K562 (cell line): ENCODE data around the gene CCDC85A. TPM values are rescaled to one million over a fixed set of nuclear protein-coding genes. Genes with fewer than 3 reads are reported as not detected.

Experiments
- ATAC-seq: fragments of 200-7000 bp; cut with Tn5 transposase; 3 replicates; pipeline ENCODE4 v1.9.1; 2020; ENCODE audit warnings: moderate library complexity
- BruUV-seq: library from RNA; stranded (reverse); fragments of 400-500 nt; replicated peaks from 2 replicates; lab custom pipeline; 2021; lab: Mats Ljungman, UMichigan
- CTCF ChIA-PET: fragments of 300-600 bp; formaldehyde crosslinking; extraction: SDS; loops from one replicate; lab custom pipeline; 2021; ENCODE audit warnings: low intra/inter-chr PET ratio; lab: Yijun Ruan, JAX
- POLR2A ChIA-PET: fragments of 300-600, 350-650 bp; sonication (Branson Sonifier 250); formaldehyde crosslinking; extraction: SDS; loops from one replicate; lab custom pipeline; 2021; ENCODE audit warnings: antibody characterized with exemption, inconsistent platforms; lab: Yijun Ruan, JAX
- DNase-seq, 4 experiments: peaks; one replicate each; pipeline versions ENCODE4 v3.0.0 to v3.0.0-alpha.2; 2011 to 2018; ENCODE audit warnings: low spot score in 3 of 4, mixed read lengths in 3 of 4; ENCODE audit errors: extremely low read depth in 1 of 4
- FAIRE-seq: peaks from 2 replicates; lab custom pipeline; 2011; peaks lifted over from hg19 to GRCh38; lab: Jason Lieb, UNC
- H2AFZ ChIP-seq: 2 replicates; pipeline ENCODE4 v1.6.0; 2011; ENCODE audit warnings: low read depth, low read length, control low read depth, inconsistent platforms
- H3K27ac ChIP-seq: fragments of 200-600 bp; 3 replicates; pipeline ENCODE4 v1.8.0; 2011; ENCODE audit warnings: low read depth, mild to moderate bottlenecking, control low read depth, inconsistent platforms, low read length, moderate library complexity, mixed read lengths; ENCODE audit errors: extremely low read depth
- H3K27me3 ChIP-seq, 2 experiments: fragments of 300-600 bp in 1 of 2; 2 replicates in 1 of 2; 3 replicates in 1 of 2; pipeline versions ENCODE4 v1.6.0 to v1.8.0; 2011; ENCODE audit warnings: inconsistent platforms in 2 of 2, low read length in 2 of 2, mild to moderate bottlenecking in 1 of 2, mixed read lengths in 1 of 2, moderate library complexity in 1 of 2; ENCODE audit not compliant: control insufficient read depth in 2 of 2, insufficient read depth in 2 of 2
- H3K36me3 ChIP-seq: fragments of 300-600 bp; 3 replicates; pipeline ENCODE4 v1.8.0; 2011; ENCODE audit warnings: mild to moderate bottlenecking, low read length, inconsistent platforms; ENCODE audit not compliant: control insufficient read depth, insufficient read depth
- H3K4me1 ChIP-seq, 2 experiments: fragments of 200-600 bp in 1 of 2; replicated peaks in 1 of 2; 2 replicates in 1 of 2; 3 replicates in 1 of 2; pipeline versions ENCODE4 v1.5.1 to v1.8.0; 2011; ENCODE audit warnings: inconsistent platforms in 2 of 2, low read length in 2 of 2, mild to moderate bottlenecking in 1 of 2, mixed read lengths in 1 of 2, moderate library complexity in 1 of 2; ENCODE audit not compliant: control insufficient read depth in 2 of 2, insufficient read depth in 2 of 2
- H3K4me2 ChIP-seq: 2 replicates; pipeline ENCODE4 v1.6.1; 2011; ENCODE audit warnings: low read length, control low read depth, inconsistent platforms, mixed read lengths; ENCODE audit not compliant: insufficient read depth
- H3K4me3 ChIP-seq: fragments of 200-600 bp; sonication (generic), shearing (Covaris generic); 2 replicates; pipeline ENCODE4 v1.5.1; 2016; ENCODE audit warnings: control low read depth, inconsistent platforms
- H3K79me2 ChIP-seq: fragments of 200-600 bp; 3 replicates; pipeline ENCODE4 v1.8.0; 2011; ENCODE audit warnings: low read length, inconsistent platforms; ENCODE audit not compliant: control insufficient read depth, insufficient read depth
- H3K9ac ChIP-seq, 2 experiments: 2 replicates each; pipeline versions ENCODE4 v1.6.0 to v1.6.1; 2011; ENCODE audit warnings: low read depth in 2 of 2, low read length in 2 of 2, control low read depth in 1 of 2, inconsistent platforms in 1 of 2, mild to moderate bottlenecking in 1 of 2, mixed read lengths in 1 of 2; ENCODE audit not compliant: insufficient read depth in 1 of 2
- H3K9me1 ChIP-seq: one replicate; pipeline ENCODE4 v1.6.0; 2011; ENCODE audit warnings: inconsistent platforms, mild to moderate bottlenecking, low read length, moderate library complexity; ENCODE audit not compliant: control insufficient read depth, insufficient read depth
- H3K9me3 ChIP-seq: replicated peaks from 2 replicates; pipeline ENCODE4 v1.5.1; 2011; ENCODE audit warnings: low read depth, low read length, inconsistent platforms; ENCODE audit not compliant: control insufficient read depth, insufficient read depth
- H4K20me1 ChIP-seq: replicated peaks from 2 replicates; pipeline ENCODE4 v1.6.1; 2011; ENCODE audit warnings: low read length, inconsistent platforms, mixed read lengths; ENCODE audit not compliant: control insufficient read depth, insufficient read depth
- ARID1B ChIP-seq: fragments of 450-650 bp; IDR thresholded peaks from 2 replicates; pipeline ENCODE4 v1.6.1; 2016; ENCODE audit warnings: antibody characterized with exemption, mild to moderate bottlenecking, inconsistent platforms
- BRF1 ChIP-seq: IDR thresholded peaks from 3 replicates; pipeline ENCODE4 v1.6.1; 2011; ENCODE audit warnings: borderline replicate concordance, mild to moderate bottlenecking; ENCODE audit not compliant: insufficient read length; ENCODE audit errors: extremely low read depth
- CEBPB ChIP-seq: fragments of 450-650 bp; IDR thresholded peaks from 2 replicates; pipeline ENCODE4 v1.6.1; 2016; ENCODE audit warnings: missing genetic modification characterization, missing compliant biosample characterization
- KDM5B ChIP-seq: fragments of 200-600 bp; sonication (generic); IDR thresholded peaks from 2 replicates; pipeline ENCODE4 v1.6.1; 2012; ENCODE audit warnings: low read depth, mild to moderate bottlenecking, moderate library complexity, low read length, control low read depth, inconsistent platforms; ENCODE audit not compliant: insufficient replicate concordance
- MTA2 ChIP-seq: fragments of 450-650 bp; IDR thresholded peaks from 2 replicates; pipeline ENCODE4 v1.6.1; 2016; ENCODE audit warnings: low read depth
- PYGO2 ChIP-seq: fragments of 450-650 bp; IDR thresholded peaks from 2 replicates; pipeline ENCODE4 v1.6.1; 2016; ENCODE audit warnings: mild to moderate bottlenecking, missing genetic modification characterization, moderate library complexity, missing compliant biosample characterization
- SRF ChIP-seq, 2 experiments: fragments of 250-450, 450-650 bp in 1 of 2; sonication (Bioruptor Pico) in 1 of 2; sonication (generic) in 1 of 2; formaldehyde crosslinking; IDR thresholded peaks; 2 replicates each; pipeline versions ENCODE4 v1.5.0 to v1.5.1; 2020 to 2022; ENCODE audit warnings: mild to moderate bottlenecking in 1 of 2, missing genetic modification reagents in 1 of 2
- SRSF9 ChIP-seq: fragments of 200-400 bp; formaldehyde crosslinking; IDR thresholded peaks from 2 replicates; pipeline ENCODE4 v1.6.1; 2017; ENCODE audit warnings: low read depth, low read length, borderline replicate concordance
- ZNF146 ChIP-seq: IDR thresholded peaks from one replicate; pipeline ENCODE4 v1.6.1; 2018; ENCODE audit warnings: missing compliant biosample characterization; ENCODE audit not compliant: unreplicated experiment
- WGBS: fragments of 100-300 bp; shearing (Covaris generic); methylation state at CpG from one replicate; pipeline ENCODE4 v1.1.6; 2016; ENCODE audit warnings: low coverage, mixed read lengths; ENCODE audit not compliant: insufficient coverage; ENCODE audit errors: missing lambda C conversion rate; 5-methylcytosine and 5-hydroxymethylcytosine counted together
- in situ Hi-C: fragments of 300-500 bp; cut with MboI; formaldehyde crosslinking; loops from 4 replicates; pipeline ENCODE4 v1.15.0; 2018; ENCODE audit warnings: inconsistent platforms, mixed read lengths
- intact Hi-C: fragments of 100-400 bp; cut with micrococcal nuclease; formaldehyde crosslinking; loops from 2 replicates; pipeline ENCODE4 v1.14.2; 2022
- polyA plus RNA-seq, 8 experiments: library from polyadenylated mRNA; depleted of rRNA in 4 of 8; stranded (reverse) in 5 of 8; unstranded in 3 of 8; fragments of >200 nt; fragmentation: Nextera tagmentation in 2 of 8; fragmentation: Illumina TruSeq in 1 of 8; extraction: Ambion mirVana in 2 of 8; extraction: Trizol in 1 of 8; gene quantifications; 2 replicates each; pipeline versions ENCODE4 v1.2.1 to v1.2.3, GENCODE V29; 2011 to 2014; ENCODE audit warnings: inconsistent platforms in 1 of 8, missing spikeins in 1 of 8
- total RNA-seq, 7 experiments: library from RNA; depleted of rRNA in 6 of 7; stranded (reverse); fragments of >200 nt in 6 of 7; fragmentation: Illumina TruSeq in 2 of 7; extraction: Trizol in 2 of 7; gene quantifications; 2 replicates each; pipeline versions ENCODE4 v1.2.1 to v1.2.3, GENCODE V29; 2011 to 2021; ENCODE audit warnings: low replicate concordance in 1 of 7
- TF ChIP-seq, protein P1 (sequence below): IDR thresholded peaks from 2 replicates; pipeline ENCODE4 v1.6.1; 2016; ENCODE audit warnings: missing genetic modification characterization, missing compliant biosample characterization

CCDC85A gene
- total and polyA plus RNA-seq, 9 of the 15 experiments (the other 6 are each of a cell fraction or from before 2014, with no cell fraction given): 0.03 to 0.14 (median 0.10) TPM; not detected in 5

DNA sequence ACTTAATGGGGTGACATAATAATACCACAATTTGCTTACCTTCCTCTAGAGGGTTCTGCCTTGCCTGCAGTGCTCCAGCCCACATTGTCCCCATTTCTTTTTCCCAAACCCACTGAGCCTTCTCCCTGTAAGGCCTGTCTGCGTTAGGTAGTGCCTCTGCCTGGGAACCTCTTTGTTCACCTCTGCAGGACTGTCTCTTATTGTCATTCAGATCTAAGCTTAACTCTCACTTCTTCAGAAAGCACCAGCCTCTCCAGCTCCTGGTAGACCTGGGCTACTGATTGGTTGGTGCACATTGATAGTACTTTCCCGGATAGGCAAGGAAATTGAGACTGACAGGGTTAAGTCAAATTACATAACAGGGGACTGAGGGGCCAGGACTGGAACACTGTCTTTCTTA, 49.1 kb downstream of the CCDC85A start:
- ChIA-PET POLR2A (no interaction called here), CTCF (no interaction called here)
- H3K4me2 ChIP-seq: no peak overlapping the region
- no peak for FAIRE-seq
- no peak overlapping the region for H3K4me3 ChIP-seq
- no peaks in the 10 kb centered on the region for H3K9me1 ChIP-seq
- H3K36me3 ChIP-seq: no peaks in the 10 kb centered on the region
- WGBS: 0% methylated on average over 2 of the region's 2 CpGs
- TF ChIP-seq KDM5B: no peak
- no peak for TF ChIP-seq CEBPB (tag)
- no peak for TF ChIP-seq MTA2
- TF ChIP-seq SRSF9: no peak
- no peak for TF ChIP-seq PYGO2 (tag)
- TF ChIP-seq BRF1: no peak
- TF ChIP-seq ARID1B: no peak
- no peak for TF ChIP-seq SRF (CRISPR knock-in tag; IDR thresholded peaks at IDR 0.05)
- no peak for TF ChIP-seq ZNF146 (CRISPR knock-in tag)
- TF ChIP-seq, protein P1, sequence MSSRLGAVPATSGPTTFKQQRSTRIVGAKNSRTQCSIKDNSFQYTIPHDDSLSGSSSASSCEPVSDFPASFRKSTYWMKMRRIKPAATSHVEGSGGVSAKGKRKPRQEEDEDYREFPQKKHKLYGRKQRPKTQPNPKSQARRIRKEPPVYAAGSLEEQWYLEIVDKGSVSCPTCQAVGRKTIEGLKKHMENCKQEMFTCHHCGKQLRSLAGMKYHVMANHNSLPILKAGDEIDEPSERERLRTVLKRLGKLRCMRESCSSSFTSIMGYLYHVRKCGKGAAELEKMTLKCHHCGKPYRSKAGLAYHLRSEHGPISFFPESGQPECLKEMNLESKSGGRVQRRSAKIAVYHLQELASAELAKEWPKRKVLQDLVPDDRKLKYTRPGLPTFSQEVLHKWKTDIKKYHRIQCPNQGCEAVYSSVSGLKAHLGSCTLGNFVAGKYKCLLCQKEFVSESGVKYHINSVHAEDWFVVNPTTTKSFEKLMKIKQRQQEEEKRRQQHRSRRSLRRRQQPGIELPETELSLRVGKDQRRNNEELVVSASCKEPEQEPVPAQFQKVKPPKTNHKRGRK (tag): no peak
- DNase-seq: no peak
- intact Hi-C loops: no loop called here
- H3K9ac ChIP-seq: no peak overlapping the region
- in situ Hi-C loops: no loop called here
- no peaks in the 10 kb centered on the region for H3K27me3 ChIP-seq
- H3K4me1 ChIP-seq: no peaks in the 10 kb centered on the region
- H3K79me2 ChIP-seq: no peaks in the 10 kb centered on the region
- H2AFZ ChIP-seq: no peak overlapping the region
- no TSS peak for BruUV-seq
- no peaks in the 10 kb centered on the region for H4K20me1 ChIP-seq
- H3K27ac ChIP-seq: no peak overlapping the region
- no peak for ATAC-seq
- H3K9me3 ChIP-seq: no peaks in the 10 kb centered on the region
